ENCODE data around the gene ZNF619. TPM values are rescaled to one million over a fixed set of nuclear protein-coding genes. Genes with fewer than 3 reads are reported as not detected.

ZNF619 gene
- total and polyA plus RNA-seq, 9 of the 15 experiments (the other 6 are each of a cell fraction or from before 2014, with no cell fraction given) = 1.3 to 9.1 (median 6.3) TPM

GRCh38 chr3:40452876-40453730 is 23.8 kb upstream of the ZNF619 start (continued):
- TF ChIP-seq REST (IDR thresholded peaks at IDR 0.05; ENCODE audit: borderline replicate concordance) (no peak), REST (CRISPR knock-in tag; IDR thresholded peaks at IDR 0.05; ENCODE audit: low read depth) (peak; percentile 55), VEZF1 (CRISPR knock-in tag; IDR thresholded peaks at IDR 0.05) (peak; percentile 58; the same call in 1 of the 2 replicates), TAF7 (tag; IDR thresholded peaks at IDR 0.05) (peak; percentile 93), CBFA2T3 (IDR thresholded peaks at IDR 0.05) (0 out of 2 replicates have a peak, but pooled peaks have one; percentile 8), ETS1 (conservative IDR thresholded peaks at IDR 0.05; ENCODE audit: control insufficient read depth, low read depth, low read length) (0 out of 2 replicates have a peak, but pooled peaks have one; percentile 12), FOXJ2 (tag; IDR thresholded peaks at IDR 0.05) (peak; percentile 90), CHD4 (IDR thresholded peaks at IDR 0.05; ENCODE audit: insufficient read depth, insufficient replicate concordance, low read depth, low read length, poor library complexity, severe bottlenecking) (no peak), ZFP91 (CRISPR knock-in tag; IDR thresholded peaks at IDR 0.05) (no peak; the same call in 1 of the 2 replicates), PYGO2 (tag; IDR thresholded peaks at IDR 0.05) (peak; percentile 54; the same call in 1 of the 2 replicates), E2F5 (CRISPR knock-in tag; IDR thresholded peaks at IDR 0.05) (peak; percentile 52; the same call in 1 of the 2 replicates)

Data from K562 (cell line).